SIG-M5 (cell line): ENCODE results near the gene HOXA5.

ENCODE experiments used
- DNase-seq: peaks from one replicate; lab custom pipeline; 2025; lab: John Stamatoyannopoulos, UW

HOXA5 gene

GRCh38 chr7:27117887-27118491, 25.5 kb downstream of the HOXA5 start:
- no peak for DNase-seq

GRCh38 chr7:27116962-27117886, 26.3 kb downstream of the HOXA5 start:
- DNase-seq: no peak

GRCh38 chr7:27116031-27116961, 27.2 kb downstream of the HOXA5 start:
- DNase-seq: no peak

- DNase-seq: no peak
These were observed 28.1 kb downstream of the HOXA5 start for GRCh38 chr7:27115221-27116026.

- DNase-seq: no peak
These were observed 28.6 kb downstream of the HOXA5 start for GRCh38 chr7:27114881-27115220.

GRCh38 chr7:27113991-27114769, 29.3 kb downstream of the HOXA5 start:
- DNase-seq: no peak

- no peak for DNase-seq
These were observed 30.2 kb downstream of the HOXA5 start for GRCh38 chr7:27112955-27113949.

GRCh38 chr7:27112361-27112760, 31.1 kb downstream of the HOXA5 start:
- DNase-seq: no peak

- DNase-seq: no peak
These were observed 31.7 kb downstream of the HOXA5 start for GRCh38 chr7:27111751-27112277.

- no peak for DNase-seq
These were observed 32.3 kb downstream of the HOXA5 start for GRCh38 chr7:27111042-27111750.

- no peak for DNase-seq
These were observed 33.1 kb downstream of the HOXA5 start for GRCh38 chr7:27110186-27111031.

GRCh38 chr7:27109466-27110185, 33.9 kb downstream of the HOXA5 start:
- DNase-seq: no peak

- no peak for DNase-seq
These were observed 34.9 kb downstream of the HOXA5 start for GRCh38 chr7:27108390-27109127.

- DNase-seq: no peak
These were observed 35.8 kb downstream of the HOXA5 start for GRCh38 chr7:27107391-27108381.

GRCh38 chr7:27106901-27107240, 36.6 kb downstream of the HOXA5 start:
- DNase-seq: no peak
